Prostate gland (tissue), 2 donors: Measurements from ENCODE around the gene NYNRIN. TPM values are rescaled to one million over a fixed set of nuclear protein-coding genes. Genes with fewer than 3 reads are reported as not detected.

Experiments used
- DNase-seq: peaks from one replicate; pipeline ENCODE4 v3.0.0-alpha.2; 2019; ENCODE audit warnings: low spot score
- H3K27ac ChIP-seq, 2 donors: fragments of 200-600 bp; sonication (generic); 2 replicates each; pipeline ENCODE4 v1.5.1; 2017 to 2019
- H3K27me3 ChIP-seq: fragments of 200-600 bp; sonication (generic); replicated peaks from 2 replicates; pipeline ENCODE4 v1.5.1; 2019; ENCODE audit not compliant: insufficient read depth
- H3K36me3 ChIP-seq, 2 donors: fragments of 200-600 bp; sonication (generic); 1 replicate in 1 of 2; 2 replicates in 1 of 2; pipeline versions ENCODE4 v1.5.1 to v1.8.1; 2017 to 2019
- H3K4me1 ChIP-seq: fragments of 200-600 bp; sonication (generic); replicated peaks from 2 replicates; pipeline ENCODE4 v1.5.1; 2019
- H3K4me3 ChIP-seq, 2 donors: fragments of 200-600 bp; sonication (generic); 2 replicates each; pipeline ENCODE4 v1.5.1; 2017 to 2019
- H3K9me3 ChIP-seq: fragments of 200-600 bp; sonication (generic); 2 replicates; pipeline ENCODE4 v1.5.1; 2017
- POLR2A ChIP-seq: fragments of 450-650 bp; IDR thresholded peaks from one replicate; pipeline ENCODE4 v1.6.1; 2016; ENCODE audit warnings: antibody characterized with exemption, mild to moderate bottlenecking
- POLR2AphosphoS5 ChIP-seq: sonication (generic); formaldehyde crosslinking; IDR thresholded peaks from one replicate; pipeline ENCODE4 v1.6.1; 2017; ENCODE audit warnings: antibody characterized with exemption
- WGBS: methylation state at CpG from one replicate; pipeline ENCODE4 v1.1.5; 2018; 5-methylcytosine and 5-hydroxymethylcytosine counted together
- intact Hi-C: fragments of 100-400 bp; cut with DNase I; formaldehyde crosslinking; loops from one replicate; pipeline ENCODE4 v1.14.2; 2022
- total RNA-seq, 2 donors: library from RNA; depleted of rRNA; stranded (reverse); fragments of >200 nt; gene quantifications; one replicate each; pipeline ENCODE4 v1.1.0, GENCODE V29; 2016
- TF ChIP-seq, protein P1 (sequence below), 4 experiments: fragments of 200-600 bp in 2 of 4; fragments of 450-650 bp in 2 of 4; sonication (generic) in 2 of 4; IDR thresholded peaks; 1 replicate in 3 of 4; 2 replicates in 1 of 4; pipeline ENCODE4 v1.5.1; 2016 to 2019; ENCODE audit warnings: antibody characterized with exemption in 4 of 4, mild to moderate bottlenecking in 2 of 4, moderate library complexity in 2 of 4

Gene NYNRIN
- total RNA-seq, 2 donors from 2014 or later: 10.5 to 26.5 TPM

DNA sequence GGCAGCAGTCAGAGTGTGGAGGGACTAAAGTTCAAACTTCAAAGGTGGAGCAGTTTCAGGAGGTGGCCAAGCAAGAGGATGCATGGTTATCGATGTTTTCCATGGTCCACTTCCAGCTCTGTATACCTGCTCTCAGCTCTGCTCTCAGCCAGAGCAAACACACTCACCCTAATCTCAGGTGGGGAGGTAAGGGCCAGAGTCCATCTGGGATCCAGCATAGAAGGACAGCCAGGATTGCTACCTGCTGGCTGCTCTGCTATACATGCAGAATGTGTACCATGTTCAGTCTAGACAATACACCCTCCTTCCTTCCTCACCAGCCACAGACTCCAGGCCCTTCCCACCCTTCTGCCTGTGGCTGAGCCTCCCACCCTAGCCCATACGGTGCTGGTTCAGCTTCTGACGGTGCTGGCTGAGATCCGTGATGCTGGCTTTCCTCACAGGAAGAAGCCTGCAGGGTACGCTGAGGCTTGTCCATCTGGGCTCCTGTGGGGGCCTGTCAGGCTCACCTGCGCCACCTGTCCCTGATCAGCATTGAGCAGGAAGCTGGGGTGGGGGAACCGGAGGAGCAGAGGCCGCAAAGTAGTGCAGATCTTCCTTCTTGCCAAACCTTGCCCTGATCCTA is 28.2 kb downstream of the NYNRIN start:
- Histone ChIP-seq H3K27me3 (no peaks in the 10 kb centered on the region), H3K4me1 (peaks cover 6% of the 10 kb centered on the region), H3K4me3 (no peak overlapping the region), H3K36me3 (no peaks in the 10 kb centered on the region), H3K9me3 (no peaks in the 10 kb centered on the region), H3K27ac (no peak overlapping the region)
- DNase-seq: no peak
- TF ChIP-seq POLR2AphosphoS5: no peak
- no peak for TF ChIP-seq POLR2A
- TF ChIP-seq, protein P1, sequence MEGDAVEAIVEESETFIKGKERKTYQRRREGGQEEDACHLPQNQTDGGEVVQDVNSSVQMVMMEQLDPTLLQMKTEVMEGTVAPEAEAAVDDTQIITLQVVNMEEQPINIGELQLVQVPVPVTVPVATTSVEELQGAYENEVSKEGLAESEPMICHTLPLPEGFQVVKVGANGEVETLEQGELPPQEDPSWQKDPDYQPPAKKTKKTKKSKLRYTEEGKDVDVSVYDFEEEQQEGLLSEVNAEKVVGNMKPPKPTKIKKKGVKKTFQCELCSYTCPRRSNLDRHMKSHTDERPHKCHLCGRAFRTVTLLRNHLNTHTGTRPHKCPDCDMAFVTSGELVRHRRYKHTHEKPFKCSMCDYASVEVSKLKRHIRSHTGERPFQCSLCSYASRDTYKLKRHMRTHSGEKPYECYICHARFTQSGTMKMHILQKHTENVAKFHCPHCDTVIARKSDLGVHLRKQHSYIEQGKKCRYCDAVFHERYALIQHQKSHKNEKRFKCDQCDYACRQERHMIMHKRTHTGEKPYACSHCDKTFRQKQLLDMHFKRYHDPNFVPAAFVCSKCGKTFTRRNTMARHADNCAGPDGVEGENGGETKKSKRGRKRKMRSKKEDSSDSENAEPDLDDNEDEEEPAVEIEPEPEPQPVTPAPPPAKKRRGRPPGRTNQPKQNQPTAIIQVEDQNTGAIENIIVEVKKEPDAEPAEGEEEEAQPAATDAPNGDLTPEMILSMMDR (IDR thresholded peaks at IDR 0.05): no peak
- intact Hi-C loops: no loop called here
- WGBS: 39% methylated on average over 8 of the region's 8 CpGs

DNA sequence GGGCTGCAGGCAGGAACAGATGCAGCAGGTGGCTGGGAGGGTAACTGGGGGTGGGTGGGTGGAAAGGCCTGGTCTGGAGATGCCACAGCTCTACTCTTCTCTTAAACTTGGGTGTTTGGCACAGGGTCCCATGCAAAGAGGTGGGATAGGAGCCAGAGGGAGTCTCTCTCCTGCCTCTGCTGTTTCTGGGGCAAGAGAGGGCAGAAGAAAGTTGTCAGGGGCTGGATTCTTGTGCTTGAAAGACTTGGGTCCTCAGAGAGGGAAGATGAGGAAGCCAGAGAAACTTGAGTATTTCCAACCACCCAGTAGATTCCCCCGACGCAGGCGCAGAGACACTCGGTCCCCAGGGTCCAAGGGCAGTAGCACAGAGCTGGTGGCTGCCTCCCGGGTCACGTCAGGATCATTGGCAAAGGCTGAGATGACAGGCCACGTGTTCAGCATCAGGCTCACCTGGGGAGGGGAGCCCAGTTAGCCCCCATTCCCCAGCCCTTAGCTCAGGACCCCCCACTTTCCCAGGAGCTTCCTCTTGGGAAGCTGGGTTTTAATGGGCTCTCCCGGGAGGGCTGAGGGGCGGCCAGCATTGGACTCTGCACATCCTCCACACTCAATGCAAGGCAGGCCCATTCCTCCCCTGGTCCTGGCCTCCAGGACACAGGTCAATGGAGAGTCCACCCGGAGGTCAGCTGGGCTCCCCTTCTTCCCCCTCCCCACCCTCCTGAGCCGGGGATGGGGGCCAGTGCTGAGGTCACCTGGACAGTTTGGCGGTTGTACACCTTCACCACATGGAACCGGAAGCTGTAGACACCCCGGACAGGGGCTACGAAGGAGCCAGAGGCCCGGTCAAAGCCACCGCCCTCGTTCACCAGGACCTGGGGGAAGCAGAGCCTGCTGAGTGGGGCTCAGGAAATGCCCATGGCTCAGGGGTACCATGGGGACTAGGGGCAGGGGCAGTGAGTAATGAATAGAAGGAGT is 29.0 kb downstream of the NYNRIN start:
- TF ChIP-seq, protein P1 (IDR thresholded peaks at IDR 0.05): no peak
- TF ChIP-seq POLR2AphosphoS5: no peak
- TF ChIP-seq POLR2A: no peak
- peaks cover 13% of the 10 kb centered on the region for H3K4me1 ChIP-seq
- no peak overlapping the region for H3K4me3 ChIP-seq
- WGBS: 89% methylated on average over 18 of the region's 18 CpGs
- H3K36me3 ChIP-seq: no peaks in the 10 kb centered on the region
- intact Hi-C loops: no loop called here
- H3K27me3 ChIP-seq: no peaks in the 10 kb centered on the region
- no peak for DNase-seq
- no peak overlapping the region for H3K27ac ChIP-seq
- no peaks in the 10 kb centered on the region for H3K9me3 ChIP-seq

DNA sequence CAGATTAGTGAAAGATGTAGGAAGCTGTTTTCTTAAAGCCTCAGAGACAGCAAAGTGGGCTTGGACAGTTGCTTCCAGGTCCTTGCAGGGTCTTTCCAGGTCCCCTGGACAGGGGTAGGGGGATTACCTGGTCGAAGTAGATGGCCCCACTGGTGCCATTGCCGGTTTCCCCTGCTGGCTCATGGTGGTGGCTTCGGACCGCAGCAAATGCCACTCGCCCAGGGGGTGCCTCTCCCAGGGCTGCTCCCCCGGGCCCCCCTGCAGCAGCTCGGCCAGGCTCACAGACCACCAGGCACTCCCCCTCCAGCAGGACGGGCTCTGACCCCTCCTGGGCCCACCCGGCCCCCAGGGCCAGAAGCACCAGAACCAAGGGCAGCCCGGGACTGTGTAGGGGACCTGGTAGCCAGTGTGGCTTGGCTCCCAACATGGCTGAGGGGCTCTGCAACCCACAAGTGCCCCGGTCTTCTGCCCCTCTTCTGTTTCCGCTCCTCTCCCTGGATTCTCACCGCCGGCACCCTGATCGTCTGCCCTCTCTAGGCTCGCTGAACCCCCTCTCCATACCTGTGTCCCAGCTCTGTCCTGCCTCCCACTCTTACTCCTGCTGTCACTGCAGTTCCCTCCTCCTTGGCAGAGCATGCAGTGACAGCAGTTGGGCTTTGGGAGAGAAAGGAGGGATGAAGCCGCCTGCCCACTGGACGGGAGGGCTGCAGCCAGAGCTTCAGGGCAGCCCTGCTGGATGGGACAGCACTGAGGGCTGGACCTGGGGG is 30.0 kb downstream of the NYNRIN start:
- Histone ChIP-seq H3K4me3 (no peak overlapping the region), H3K4me1 (peaks cover 16% of the 10 kb centered on the region), H3K27me3 (no peaks in the 10 kb centered on the region), H3K27ac (peak overlapping the region; percentile 95 to 96), H3K36me3 (no peaks in the 10 kb centered on the region), H3K9me3 (no peaks in the 10 kb centered on the region)
- intact Hi-C loops: no loop called here
- TF ChIP-seq POLR2AphosphoS5: no peak
- TF ChIP-seq POLR2A: no peak
- TF ChIP-seq, protein P1 (IDR thresholded peaks at IDR 0.05): no peak
- WGBS: 85% methylated on average over 18 of the region's 18 CpGs
- DNase-seq: no peak

DNA sequence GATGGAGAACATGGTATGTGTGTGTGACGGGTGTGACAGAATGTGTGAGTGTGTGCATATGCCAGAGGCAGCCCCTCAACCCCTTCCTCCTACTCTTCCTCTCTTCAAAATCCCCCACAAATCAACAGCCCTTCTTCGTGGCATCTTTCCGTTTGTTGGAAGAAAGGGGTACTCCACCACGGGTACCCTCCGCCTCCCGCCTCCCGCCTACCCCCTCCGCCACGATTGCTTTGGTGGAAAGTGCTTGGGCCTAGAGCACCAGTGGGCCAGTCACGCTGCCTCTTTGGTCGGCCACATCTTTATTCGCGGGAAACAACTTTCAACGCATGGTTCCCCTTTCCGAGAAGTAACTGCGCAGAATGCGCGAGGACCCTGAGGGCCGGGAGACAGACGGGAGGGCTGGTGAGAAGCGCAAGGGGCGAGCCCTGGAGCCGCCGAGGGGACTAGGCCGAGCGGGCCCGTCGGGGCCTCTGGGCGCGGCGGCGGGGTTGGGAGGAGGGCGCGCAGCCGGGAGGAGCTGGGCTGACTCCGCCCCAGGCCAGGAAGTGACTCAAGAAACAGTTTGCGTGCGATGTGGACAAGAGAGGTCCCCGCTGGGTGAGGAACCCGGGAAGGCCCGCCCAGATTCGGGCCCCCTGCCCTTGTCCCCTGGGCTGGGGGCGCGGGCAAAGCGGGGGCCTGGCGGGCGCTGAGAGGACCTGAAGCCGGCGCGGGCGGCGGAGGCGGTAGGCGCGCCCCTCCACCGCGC is 30.8 kb downstream of the NYNRIN start, which contains the start of the genes CBLN3 and KHNYN:
TSS of gene CBLN3 (minus strand) at position 274 of the 748 bp plus-strand sequence. CDS start 614 bp downstream, outside the sequence.
TSS of gene KHNYN (plus strand) at position 560 of the 748 bp plus-strand sequence. CDS start 777 bp downstream, outside the sequence.
- Histone ChIP-seq H3K27ac (peak within 1 kb of the TSS; percentile 95 to 96), H3K4me1 (peaks cover 16% of the 10 kb centered on the region), H3K9me3 (no peaks in the 10 kb centered on the region), H3K36me3 (no peaks in the 10 kb centered on the region), H3K4me3 (peak within 1 kb of the TSS; percentile 49 to 68), H3K27me3 (no peaks in the 10 kb centered on the region)
- peak; percentile 92 for DNase-seq
- intact Hi-C loops: no loop called here
- TF ChIP-seq, protein P1 (IDR thresholded peaks at IDR 0.05): peak in 1 of 4 experiments; percentile 7
- TF ChIP-seq POLR2AphosphoS5 (peak; percentile 82), POLR2A (peak; percentile 95)
- WGBS: 6% methylated on average over 44 of the region's 57 CpGs
